ENCODE data around the gene SLC39A5.
"Not testable (repeated sequence)": the region's sequence is repeated elsewhere in the genome, so short reads cannot be mapped to it uniquely, and the experiment has no call there.

The SLC39A5 gene

GRCh38 chr12:56247923-56248322 is 18.1 kb downstream of the SLC39A5 start:
- DNase-seq (ENCODE audit: low spot score), result no peak

- no peak for DNase-seq (ENCODE audit: low spot score)
Measured at GRCh38 chr12:56248711-56249110, 18.9 kb downstream of the SLC39A5 start.

- DNase-seq (ENCODE audit: low spot score), result no peak
Measured at GRCh38 chr12:56252649-56253048, 22.8 kb downstream of the SLC39A5 start.

DNA sequence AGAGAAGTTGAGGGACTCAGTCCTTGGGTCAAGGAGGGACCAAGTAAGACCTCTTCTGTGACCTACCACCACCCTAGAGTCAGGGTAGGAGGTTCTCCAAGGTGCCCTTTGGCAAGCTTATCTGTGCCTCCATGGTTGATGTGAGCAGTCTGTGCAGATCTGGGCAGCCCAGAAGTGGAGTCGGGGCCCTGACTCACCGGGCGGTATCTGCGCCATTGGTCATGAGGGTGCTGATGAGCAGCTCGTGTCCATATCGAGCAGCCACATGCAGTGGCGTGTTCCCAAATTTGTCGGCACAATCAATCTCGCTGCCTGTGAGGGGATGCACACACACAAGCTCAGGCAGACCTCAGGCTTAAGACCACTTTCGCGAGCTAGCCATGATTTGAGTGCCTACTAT is 23.2 kb downstream of the SLC39A5 start:
- DNase-seq (ENCODE audit: low spot score), result no peak

DNA sequence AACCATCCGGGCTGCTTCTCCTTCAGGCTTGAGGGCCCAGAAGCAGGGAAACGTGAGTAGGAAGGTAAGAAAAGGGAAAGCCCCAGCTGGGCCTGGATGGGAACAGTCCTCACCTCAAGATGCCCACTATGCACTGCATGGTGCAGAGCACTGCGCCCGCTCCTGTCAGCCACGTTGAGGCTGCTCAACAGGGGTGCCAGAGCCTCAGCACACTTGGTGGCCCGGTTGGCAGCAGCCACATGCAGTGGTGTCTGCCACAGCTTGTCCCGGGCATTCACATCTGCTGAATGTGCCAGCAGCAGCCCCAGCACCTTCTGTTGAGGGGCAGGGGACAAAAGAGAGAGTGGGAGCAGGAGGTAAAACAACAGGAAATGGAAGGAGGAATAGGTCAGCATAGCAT is 25.8 kb downstream of the SLC39A5 start:
- no peak for DNase-seq (ENCODE audit: low spot score)

GRCh38 chr12:56256326-56256960 is 26.6 kb downstream of the SLC39A5 start:
- DNase-seq (ENCODE audit: low spot score), result no peak

- peak; percentile 33 for DNase-seq (ENCODE audit: low spot score)
Measured at GRCh38 chr12:56257071-56257470, 27.2 kb downstream of the SLC39A5 start.

DNA sequence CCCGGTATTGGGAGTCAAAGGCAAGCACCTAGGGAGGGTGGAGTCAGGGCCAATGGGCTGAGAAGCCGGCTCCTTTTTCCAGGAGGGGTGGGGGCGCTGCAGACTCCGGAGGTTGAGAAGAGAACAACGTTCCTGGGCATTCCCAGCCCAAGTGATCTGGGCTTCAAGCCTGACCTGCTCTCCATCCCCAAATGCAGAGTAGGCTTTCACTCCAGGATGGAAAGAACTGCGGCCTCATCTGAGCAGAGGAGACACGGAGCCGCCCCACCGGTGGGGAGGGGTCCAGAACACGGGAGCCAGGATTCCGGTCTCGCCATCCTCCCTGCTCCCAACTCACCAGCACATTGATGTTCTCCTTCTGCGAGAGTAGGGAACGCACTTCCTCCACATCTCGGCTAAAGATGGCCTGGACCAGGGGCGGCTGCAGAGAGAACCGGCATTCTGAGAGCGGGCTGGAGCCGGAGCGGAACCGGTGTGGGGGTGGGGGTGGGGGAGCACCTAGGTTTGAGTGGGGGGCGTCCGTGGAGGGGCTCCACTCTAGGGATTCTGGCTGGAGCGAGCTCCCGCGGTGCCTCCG is 27.7 kb downstream of the SLC39A5 start:
- peak; percentile 20 for DNase-seq (ENCODE audit: low spot score)

- DNase-seq (ENCODE audit: low spot score), result peak; percentile 82
Measured at GRCh38 chr12:56258068-56258819, 28.4 kb downstream of the SLC39A5 start, which contains the start of gene ANKRD52. Gene ANKRD52 (minus strand): TSS chr12:56258384. CDS start chr12:56258269, 115 bp downstream.

DNA sequence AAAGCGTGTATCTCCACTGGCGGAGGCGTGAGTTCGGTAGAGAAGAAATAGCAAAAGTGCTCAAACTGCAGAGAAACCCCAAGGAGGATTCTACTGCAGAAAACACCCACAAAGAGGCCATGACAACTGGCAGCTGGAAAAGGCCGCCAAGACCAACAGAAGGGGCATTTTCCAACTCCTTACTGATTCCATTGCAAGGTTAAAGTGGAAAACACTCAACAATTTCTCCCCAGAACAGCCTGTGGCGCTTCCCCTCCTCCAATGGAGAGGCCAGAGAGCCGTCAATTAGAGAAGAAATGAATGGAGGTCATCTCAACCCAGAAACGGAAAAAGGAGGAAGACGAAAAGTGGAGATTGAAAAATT is 29.0 kb downstream of the SLC39A5 start:
- no peak for DNase-seq (ENCODE audit: low spot score)

DNA sequence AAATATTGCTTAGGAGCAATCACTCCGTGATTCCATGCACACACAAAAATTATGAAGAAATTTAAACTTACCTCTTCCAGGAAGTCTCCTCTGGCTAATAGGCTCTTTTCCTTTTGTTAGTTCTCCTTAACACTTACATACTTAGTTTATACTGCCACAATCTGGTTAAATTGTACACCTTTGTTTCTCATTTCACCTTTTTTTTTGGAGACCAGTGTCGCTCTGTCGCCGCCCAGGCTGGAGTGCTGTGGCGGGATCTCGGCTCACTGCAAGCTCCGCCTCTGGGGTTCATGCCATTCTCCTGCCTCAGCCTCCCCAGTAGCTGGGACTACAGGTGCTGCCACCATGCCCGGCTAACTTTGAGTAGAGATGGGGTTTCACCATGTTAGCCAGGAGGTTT is 30.5 kb downstream of the SLC39A5 start:
- no peak for DNase-seq (ENCODE audit: low spot score)

DNA sequence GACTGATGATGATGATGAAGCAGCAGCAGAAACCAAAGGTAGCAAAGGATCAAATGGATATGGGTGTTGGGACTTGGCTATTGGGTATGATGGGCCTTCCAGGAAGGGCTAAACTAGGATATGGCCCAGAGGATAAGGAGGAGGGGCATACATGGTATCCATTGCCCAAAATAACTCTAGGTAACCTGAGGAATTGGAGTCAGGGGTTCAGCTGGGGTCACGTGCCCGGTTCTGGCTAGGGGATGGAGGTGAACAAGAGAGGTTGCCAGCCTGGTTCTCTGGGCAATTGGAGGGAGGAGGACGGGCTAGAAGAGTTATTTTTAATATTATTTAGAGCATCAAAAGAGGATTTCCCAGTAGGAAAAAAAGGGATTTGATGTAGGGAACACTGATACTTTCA is 31.1 kb downstream of the SLC39A5 start:
- no peak for DNase-seq (ENCODE audit: low spot score)

DNA sequence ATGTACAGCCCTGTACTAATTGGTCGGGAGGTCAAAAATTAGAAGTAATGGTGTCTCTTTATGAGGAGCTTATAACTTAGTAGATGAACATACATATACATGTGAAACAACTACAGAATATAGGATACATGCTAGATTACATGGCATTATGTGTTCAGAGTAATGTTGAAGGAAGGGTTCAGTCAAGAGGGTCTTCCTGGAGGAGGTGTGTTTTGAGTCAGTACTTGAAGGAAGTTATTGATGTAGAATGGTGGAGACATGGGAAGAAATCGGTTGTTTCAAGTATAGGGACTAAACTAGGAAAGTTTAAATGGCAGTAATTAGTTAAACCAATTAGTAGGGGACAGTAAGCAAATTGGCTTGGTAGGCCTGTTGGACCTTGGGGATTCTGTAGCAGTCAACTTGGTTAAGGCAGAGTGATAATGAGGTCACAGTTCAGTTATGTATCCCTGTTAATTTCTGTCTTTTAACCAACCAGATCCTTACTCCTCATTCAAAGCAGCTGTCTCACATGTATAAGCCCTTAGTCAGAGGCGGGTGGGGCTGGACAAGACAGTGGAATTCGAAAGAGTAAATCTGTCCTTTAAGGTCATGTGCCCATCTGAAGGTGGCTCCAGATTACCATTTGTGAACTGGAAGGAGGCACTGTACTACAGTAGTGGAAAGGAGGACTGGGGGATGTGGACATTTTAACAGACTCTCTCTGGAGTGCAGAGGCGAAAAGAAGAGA is 31.8 kb downstream of the SLC39A5 start:
- no peak for DNase-seq (ENCODE audit: low spot score)

GRCh38 chr12:56262955-56263354 is 33.1 kb downstream of the SLC39A5 start:
- DNase-seq (ENCODE audit: low spot score), result not testable (repeated sequence)

DNA sequence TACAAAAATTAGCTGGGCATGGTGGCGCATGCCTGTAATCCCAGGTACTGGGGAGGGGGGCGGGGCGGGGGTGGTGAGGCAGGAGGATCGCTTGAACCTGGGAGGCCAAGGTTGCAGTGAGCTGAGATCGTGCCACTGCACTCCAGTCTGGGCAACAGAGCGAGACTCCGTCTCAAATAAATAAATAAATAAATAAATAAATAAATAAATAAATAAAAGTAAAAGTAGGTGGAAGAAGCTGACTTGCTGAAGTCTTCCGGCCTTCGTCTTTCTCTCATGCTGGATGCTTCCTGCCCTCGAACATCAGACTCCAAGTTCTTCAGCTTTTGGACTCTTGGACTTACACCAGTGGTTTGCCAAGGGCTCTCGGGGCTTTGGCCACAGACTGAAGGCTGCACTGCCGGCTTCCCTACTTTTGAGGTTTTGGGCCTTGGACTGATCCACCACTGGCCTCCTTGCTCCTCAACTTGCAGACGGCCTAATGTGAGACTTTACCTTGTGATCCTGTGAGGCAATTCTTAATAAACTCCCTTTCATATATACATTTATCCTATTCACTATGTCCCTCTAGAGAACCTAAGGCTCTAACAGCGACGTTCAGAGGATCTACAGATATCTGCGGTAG is 36.3 kb downstream of the SLC39A5 start:
- not testable (repeated sequence) for DNase-seq (ENCODE audit: low spot score)

DNA sequence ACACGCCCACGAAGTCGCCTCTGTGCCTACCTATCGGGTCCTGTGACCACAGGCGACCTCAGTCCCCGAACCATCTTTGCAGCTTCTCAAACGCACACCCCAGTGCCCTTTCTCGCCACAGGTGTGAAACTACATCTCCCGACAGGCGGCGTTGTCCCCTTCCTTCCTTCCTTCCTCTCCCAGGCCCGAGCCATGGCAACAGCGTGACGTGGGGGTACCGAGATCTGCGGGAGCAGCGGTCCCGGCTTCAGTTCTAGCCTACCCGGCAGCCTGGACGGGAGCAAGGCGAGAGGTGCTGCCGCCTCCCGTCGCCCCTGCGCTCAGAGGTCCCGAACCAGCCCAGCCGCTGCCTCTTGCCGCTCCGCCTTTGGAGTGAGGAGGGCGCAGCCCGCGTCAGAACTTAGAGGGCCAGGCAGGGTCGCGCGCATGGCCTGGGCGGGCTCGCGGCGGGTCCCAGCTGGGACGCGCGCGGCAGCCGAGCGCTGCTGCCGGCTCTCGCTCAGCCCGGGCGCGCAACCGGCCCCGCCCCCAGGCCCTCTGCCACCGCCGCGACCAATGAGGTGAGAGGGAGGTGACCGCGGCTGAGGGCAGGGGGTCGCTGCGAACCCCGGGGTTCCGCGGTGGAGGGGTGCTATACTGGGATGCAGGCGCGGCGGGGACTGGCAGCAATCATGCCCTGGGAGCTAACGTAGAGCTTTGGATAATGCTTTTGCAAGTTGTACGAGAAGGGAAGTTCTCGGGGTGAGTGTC is 37.0 kb downstream of the SLC39A5 start, which contains the start of gene COQ10A:
COQ10A (plus strand) TSS at position 250 of the 750 bp plus-strand sequence; CDS start at position 427, 177 bp downstream.
- peak; percentile 84 for DNase-seq (ENCODE audit: low spot score)

- DNase-seq (ENCODE audit: low spot score), result no peak
Measured at GRCh38 chr12:56267443-56268071, 37.7 kb downstream of the SLC39A5 start.

DNA sequence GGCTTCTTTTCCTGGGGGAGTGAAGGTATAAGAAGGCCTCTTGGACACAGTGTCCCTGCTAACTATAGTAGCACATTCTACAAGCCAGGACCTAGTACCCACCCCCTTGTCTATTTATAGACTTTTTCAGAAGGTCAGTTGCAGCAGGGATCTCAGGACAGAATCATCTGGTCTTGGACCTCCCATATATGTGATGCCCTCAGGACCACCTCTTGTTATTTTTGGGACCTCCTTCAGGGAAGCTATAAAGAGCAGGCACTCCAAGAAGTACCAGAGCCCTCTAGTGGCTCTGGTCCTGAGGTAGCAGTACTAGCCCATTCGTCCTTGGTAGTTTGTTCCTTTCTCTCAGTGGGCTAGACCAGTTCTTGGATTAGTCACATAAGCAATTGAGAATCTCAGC is 41.2 kb downstream of the SLC39A5 start:
- no peak for DNase-seq (ENCODE audit: low spot score)

GRCh38 chr12:56272468-56272867 is 42.6 kb downstream of the SLC39A5 start:
- not testable (repeated sequence) for DNase-seq (ENCODE audit: low spot score)

- DNase-seq (ENCODE audit: low spot score), result no peak
Measured at GRCh38 chr12:56274299-56274698, 44.4 kb downstream of the SLC39A5 start.

DNA sequence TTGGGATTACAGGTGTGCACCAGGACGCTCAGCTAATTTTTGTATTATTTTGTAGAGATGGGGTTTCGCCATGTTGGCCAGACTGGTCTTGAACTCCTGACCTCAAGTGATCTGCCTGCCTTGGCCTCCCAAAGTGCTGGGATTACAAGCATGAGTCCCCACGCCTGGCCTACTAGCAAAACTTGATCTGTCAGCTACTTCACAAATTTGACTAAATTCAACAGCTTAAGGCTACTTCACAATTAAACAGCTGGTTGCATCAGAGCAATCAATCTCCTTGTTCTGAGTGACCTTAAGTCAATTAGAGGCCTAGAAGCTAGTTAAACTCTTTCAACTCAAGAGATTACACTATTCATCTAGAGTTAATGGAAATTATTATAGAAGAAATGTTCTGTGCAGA is 49.1 kb downstream of the SLC39A5 start:
- no peak for DNase-seq (ENCODE audit: low spot score)

Data from putamen (tissue), 1 donor.